ENCODE measurements around the gene SH3GL3.

GRCh38 chr15:83558146-83558545, 111.0 kb downstream of the SH3GL3 start:
- no peak for TF ChIP-seq CTCF (IDR thresholded peaks at IDR 0.05)
- no peak for TF ChIP-seq ZFX (IDR thresholded peaks at IDR 0.05; ENCODE audit: borderline replicate concordance)

Data from 22Rv1 (cell line).